NCI-H2171 treated with DMSO at 0.1 percent for 48 hours (cell line): ENCODE measurements around the gene ERBB4.

Experiments
- DNase-seq: peaks from one replicate; lab custom pipeline; 2025; lab: John Stamatoyannopoulos, UW

Gene ERBB4

DNA sequence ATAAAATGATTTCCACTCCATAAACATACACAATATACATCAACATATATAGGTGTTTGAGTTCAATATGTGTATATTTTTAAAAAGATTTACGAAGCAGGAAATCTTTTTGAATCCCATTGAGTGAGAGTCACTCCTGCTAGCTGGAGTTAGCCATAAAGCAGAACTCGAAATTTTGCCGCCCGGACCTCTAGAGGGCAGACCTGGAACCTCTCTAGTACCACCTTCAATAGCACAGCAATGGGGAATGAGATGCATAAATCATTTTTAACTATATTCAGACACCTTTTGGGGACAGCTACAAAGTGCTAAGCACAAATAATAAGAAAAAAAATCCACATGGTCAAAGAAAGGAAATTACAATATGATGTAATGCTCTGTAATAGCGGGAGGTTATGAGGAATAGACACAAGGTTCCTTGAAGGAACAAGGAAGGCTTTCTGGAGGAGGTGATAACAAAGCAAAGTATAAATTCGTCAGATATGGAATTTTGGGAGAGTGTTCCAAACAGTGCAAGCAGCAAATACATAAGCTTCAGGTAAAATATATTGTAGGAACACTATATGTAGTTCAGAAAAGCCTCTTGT lies 533.4 kb downstream of the ERBB4 start:
- peak; percentile 28 for DNase-seq

DNA sequence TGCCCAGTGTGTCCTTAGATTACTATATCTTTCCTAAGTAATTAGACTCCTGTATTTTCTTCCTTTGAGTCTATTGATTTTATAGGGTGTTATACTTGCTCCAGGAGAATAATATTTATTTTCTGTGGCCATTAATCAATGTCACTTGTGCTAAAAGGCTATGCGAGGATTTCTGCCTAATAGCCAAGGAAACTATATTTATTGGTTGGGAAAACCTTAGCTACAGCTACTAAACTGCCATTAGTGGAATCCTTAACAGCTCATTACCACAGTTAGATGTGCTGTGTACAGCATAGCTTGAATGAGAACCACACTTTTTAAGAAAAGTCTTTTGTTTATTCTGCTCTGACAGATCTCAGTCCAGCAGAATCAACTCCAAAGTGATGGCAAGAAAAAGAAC lies 537.3 kb downstream of the ERBB4 start:
- DNase-seq, result no peak

DNA sequence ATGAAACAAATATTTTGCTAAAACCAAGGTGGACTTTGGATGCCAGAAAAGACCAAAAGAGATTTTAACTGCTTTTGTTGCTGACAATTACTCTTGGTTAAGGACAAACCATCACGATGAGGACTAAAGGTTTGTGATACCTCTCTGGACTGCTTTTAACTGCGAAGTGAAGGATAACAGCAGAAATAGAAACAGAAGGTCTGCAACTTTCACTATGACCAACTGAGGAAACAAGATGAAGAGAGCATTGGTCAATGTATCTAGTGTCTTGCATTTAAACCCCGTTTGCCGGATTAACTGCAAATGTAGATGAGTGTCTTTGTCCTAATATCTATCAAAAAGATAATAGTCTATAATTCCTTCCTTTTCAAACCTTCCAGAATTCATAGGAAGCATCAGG lies 541.7 kb downstream of the ERBB4 start:
- DNase-seq, result no peak

DNA sequence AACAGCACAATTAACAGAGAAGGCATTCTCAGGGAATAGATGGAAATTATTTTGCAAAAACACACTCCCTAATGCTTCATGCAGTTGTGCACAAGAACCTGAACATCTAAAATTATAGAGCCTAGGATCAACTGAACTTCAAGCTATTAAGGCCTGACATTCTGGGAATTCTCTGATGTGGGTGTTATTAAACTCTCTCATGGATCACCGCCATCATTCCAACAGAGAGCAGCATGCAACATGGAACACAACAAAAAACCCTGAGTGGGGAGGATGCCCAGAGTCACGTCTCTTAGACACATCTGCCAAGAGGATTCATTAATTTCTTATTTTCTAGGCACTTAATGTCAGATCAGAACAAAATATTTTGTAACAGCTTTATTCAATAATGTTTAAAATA lies 543.8 kb downstream of the ERBB4 start:
- no peak for DNase-seq

DNA sequence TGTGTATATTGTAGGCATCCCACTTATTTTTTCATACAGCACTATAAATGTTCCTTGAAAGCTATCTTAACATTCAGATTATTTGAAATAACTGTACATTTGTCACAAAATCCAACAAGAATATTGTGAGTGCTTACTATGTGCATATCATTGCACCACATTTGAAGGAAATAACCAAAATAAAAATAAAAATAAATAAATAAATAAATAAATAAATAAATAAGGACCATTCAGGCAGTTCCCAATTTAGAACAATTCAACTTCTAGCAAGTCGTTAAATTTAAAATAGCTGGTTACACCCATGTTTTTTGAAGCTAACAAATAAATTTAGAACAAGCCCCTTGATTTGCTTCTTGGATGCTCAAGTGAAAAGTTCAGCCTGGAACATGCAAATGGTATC lies 548.3 kb downstream of the ERBB4 start:
- DNase-seq, result no peak

DNA sequence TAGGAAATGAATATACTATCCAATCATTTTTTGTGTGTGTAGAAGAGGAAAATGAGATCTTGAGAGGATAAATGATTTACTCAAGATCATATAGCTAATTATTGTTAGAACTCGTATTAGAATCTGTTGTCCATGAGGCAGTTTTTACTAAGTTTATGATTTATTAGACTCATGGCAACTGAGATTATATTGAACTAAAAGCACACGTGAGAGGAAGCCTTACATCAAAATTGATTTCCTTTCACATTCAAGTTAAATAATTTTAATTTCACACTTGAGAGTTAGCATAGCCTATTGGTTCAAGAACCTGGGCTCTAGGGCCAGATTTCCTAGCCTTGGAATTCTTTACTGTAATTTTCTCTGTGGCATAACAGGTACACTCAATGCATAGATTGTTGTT lies 552.3 kb downstream of the ERBB4 start:
- DNase-seq, result no peak

DNA sequence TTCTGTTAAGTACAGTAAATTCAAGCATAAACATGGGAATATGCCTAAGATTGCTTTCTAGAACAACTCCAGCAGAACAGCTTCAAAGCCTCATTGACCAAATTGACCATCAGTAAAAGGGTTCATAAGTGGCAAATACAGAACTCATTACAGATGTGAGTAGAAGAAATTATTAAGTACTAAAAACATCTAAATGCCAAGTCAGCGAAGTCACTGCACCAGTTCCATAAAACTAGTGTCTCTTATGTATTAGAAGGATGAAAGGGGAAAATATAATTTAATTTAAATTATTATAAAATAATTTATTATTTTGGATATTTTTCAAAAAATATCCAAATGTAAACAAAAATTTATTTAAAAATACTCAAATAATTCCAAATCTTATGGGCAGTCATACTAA lies 553.2 kb downstream of the ERBB4 start:
- DNase-seq, result no peak

DNA sequence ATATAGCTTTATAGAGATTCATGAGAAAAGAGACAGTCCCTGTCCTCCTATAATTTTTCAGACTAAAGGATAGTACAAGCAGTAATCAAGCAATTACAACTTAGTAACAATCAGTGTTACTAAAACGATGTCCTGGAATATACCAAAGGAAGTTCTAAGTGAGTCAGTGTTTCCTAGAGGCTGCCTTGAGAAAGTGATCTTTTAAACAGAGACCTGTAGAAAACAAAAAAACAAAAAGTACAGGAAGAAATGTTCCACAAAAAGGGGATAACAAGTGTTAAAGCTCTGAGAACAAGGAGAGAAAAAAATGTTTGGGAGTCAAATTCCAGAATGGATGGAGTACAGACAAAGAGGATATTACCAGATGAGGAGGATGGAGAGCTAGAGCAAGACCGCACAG lies 556.4 kb downstream of the ERBB4 start:
- no peak for DNase-seq

DNA sequence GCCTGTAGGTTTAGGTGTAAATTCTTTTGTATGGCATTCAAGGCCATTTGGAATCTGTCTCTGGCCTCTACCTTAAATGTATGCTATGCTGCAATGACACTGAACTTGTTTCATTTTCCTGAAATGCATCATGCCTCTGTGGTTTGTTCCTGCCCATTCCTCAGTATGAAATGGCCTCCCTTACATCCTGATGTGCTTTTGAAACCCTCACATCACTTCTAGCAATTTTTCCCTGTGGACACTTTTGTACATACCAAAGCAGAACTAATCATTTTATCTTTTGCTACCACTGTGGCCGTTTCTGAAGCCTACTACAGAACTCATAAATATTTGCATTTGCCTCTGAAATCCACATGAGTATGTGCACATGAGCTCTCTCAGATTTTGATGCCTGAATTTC lies 557.2 kb downstream of the ERBB4 start:
- no peak for DNase-seq

DNA sequence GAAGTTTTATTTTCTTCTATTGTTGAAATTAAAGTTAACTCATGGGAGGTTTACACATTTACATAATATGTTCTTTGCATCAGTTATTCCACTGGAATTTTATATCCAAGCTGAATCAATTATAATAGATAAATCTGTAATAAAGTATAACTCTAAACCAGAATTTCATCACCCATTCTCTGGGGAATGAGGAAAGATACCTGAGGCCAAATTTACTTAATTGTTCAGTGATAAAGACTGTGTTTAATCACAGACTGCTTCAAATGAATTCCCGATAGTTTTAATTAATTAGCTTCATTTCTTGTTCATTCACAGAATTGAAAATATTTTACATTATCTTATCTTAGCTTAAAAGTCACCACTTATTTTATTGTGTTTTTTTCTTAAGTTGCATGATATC lies 562.5 kb downstream of the ERBB4 start:
- DNase-seq, result no peak

DNA sequence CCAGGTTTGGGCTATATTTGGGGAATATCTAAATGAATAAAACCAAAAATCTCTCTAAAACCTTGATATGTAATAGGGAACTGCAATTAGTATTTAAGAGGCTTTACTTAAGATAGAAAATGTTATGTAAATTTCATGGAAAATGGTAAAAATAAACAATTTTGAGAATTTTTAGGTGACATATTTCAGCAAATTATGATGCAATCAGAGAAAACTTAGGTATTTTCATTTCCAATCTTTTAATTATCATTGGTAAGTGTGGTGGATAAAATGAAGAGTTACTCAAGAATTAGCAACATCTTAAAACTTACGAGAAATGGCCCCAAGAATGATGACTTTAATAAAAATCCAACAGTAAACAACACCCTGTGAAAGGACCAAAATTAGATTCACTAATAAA lies 571.4 kb downstream of the ERBB4 start:
- DNase-seq, result no peak

DNA sequence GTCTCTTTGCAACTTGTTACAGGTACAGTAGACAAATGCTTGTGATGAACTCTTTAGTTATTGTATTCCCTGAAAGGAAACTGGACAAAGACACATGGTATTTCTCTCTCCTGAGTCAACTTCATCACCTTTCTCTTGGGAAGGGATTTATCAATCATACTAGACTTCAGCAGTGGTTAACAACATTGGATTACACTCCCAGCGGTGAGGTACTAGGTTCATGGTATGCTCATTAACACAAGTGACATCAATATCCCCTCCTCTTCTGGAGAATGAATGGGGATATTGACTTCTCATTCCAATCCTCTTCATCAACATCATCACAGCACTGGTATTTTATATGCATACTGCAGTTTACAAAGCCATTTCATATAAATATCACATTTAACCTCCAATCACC lies 574.6 kb downstream of the ERBB4 start:
- DNase-seq, result no peak

DNA sequence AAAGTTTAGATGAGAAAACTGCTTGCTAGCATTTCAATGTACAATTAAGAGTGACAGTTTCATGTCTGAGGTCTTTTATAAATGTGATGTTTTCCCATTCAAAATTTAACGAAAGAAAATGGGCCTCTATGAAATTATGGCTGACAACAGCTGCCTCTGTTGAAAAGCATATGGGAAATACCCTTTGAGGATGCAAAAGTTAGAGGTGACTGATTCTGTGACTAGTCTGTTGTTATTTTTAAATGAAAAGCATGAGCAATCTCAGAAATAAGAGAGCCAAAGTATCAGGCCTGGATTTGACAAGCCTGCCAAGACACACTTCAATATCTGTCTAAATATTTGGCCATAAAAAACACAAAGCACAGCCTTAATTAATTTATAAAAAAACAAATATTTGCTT lies 580.8 kb downstream of the ERBB4 start:
- no peak for DNase-seq

DNA sequence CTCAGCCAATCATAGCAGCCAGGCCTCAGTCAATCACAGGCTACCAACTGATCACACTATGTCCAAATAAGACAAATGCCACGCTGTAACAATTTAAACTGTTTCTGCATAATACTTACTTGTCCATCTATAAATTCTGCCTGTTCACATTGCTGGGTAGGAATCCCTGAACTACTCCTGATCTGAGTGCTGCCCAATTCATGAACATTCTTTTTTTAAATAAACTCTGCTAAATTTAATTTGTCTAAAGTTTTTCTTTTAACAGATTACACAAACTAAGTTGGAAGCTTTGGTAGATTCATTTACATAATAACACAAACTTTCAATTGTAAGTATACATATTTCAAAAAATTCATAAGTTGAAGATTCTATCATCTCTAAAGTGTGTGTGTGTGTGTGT lies 583.0 kb downstream of the ERBB4 start:
- DNase-seq, result no peak

DNA sequence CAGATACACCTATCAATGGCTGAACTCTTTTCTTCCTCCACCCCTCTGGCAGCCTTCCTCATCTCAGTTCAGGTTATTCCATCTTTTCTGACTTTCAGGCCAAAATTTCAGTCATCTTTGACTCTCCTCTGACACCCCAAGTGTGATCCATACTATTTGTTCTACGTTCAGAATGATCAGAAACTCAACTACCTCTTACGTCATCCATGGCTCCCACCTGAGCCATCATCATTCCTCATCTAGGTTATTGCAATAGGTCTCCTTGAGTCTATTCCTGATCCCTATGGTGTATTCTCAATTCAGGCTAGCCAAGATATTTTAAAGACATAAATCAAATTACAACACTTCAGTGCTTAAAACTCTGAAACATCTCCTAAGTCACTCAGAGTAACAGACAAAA lies 589.7 kb downstream of the ERBB4 start:
- DNase-seq, result no peak

DNA sequence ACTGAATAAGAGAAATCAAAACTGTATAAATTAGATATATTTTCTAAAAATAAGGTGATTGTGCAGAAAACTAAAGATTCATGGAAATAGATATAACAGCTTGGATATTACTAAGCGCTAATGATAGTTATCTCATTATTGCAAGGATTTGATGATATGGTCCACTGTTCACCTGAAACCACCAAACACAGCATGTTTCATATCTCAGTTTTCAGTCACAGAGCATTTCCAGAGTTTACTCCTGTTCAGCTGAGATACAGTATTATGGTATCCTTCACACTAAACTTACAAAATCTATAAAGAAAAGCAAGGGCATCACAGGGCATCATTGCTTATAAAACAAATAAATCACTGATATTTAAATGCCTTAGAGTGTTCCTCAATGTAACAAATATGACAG lies 591.6 kb downstream of the ERBB4 start:
- DNase-seq, result no peak

DNA sequence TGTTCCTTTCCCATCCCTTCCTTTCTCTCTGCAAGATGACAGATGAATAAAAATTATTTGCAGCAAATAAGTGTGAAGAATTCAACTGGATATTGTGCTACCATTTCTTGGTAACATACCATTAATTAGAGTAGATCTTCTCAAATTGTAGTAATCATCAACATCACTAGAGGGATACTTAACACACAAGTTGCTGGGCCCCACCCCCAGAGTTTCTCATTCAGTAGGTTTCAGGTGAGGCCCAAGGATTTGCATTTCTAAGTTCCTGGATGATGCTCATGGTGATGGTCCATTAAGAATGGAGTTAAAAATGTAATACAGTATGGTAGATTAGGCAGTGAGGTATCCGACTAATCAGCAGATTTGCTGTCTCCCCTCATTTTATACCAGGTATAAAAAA lies 594.0 kb downstream of the ERBB4 start:
- no peak for DNase-seq

DNA sequence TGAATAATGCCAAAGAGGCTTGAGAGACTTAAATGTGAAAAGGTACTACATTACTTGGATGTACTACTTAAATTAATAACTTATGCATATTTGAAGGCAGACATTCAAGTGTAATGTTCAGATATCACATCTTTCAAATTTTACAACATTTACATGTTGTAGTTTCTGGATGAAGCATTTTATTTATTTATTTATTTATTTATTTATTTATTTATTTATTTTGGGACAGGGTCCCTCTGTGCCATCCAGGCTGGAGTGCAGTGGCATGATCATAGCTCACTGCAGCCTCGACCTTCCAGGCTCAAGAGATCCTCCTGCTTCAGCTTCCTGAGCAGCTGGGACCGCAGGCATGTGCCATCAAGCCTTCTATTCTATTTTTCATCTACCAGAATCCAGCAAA lies 596.4 kb downstream of the ERBB4 start:
- no peak for DNase-seq

DNA sequence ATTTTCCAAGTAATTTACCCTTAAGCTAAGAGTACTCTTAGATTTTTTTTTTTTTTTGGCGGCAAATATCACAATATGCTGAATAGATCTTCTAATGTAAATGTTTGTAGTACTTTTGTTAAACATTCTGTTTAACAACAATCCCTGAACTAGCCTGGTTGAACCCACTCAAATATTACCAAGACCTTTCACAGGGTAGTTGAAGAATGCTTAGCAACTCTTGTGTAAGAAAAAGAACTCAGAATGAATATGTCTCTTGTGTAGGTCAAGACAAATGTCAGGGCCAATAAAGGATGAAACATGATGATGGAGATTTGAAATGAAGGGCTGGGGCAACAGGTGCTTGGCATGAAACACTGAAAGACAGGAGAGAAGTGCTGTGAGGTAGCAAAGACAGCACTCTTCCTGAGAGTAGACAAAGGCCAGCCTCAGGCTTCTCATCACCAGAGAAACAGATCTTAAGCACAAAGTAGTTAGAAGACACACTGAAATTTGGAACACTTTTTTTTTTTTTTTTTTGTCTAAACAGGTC lies 597.3 kb downstream of the ERBB4 start:
- no peak for DNase-seq

DNA sequence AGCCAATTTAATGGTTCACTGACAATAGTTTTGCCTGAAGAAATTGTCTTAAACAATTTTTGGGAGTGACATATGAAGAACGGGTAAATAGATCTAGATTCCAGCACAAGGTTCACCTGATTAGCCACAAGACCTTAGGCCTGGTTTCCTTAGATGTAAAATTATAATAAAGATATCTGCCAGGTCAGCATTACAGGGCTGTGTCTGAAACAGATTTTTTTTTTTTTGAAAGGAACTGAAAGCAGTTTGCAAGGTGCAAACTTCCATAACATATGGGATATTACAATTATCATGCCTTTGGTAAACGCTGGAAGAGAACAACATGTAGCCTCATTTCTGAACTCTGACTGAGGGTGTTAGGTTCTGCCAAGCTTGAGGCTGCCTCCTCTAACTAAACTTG lies 599.4 kb downstream of the ERBB4 start:
- no peak for DNase-seq

DNA sequence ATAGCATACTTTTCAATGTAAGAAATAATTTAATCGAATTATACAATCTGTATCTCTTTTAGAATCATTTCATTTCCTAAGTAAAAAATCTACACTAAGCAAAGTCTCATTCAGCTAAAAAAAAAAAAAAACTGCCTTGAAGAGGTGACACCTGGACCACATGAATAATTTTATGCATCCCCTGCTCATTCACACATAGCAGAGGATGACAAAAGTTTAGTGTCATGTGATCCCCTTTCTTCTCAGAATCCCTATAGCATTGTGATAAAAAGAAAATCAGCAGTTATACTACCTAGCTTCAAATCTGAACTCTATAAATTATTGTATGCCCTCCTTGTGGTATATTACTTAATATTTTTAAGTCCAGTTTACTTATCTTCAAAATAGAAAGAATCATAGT lies 603.8 kb downstream of the ERBB4 start:
- no peak for DNase-seq

DNA sequence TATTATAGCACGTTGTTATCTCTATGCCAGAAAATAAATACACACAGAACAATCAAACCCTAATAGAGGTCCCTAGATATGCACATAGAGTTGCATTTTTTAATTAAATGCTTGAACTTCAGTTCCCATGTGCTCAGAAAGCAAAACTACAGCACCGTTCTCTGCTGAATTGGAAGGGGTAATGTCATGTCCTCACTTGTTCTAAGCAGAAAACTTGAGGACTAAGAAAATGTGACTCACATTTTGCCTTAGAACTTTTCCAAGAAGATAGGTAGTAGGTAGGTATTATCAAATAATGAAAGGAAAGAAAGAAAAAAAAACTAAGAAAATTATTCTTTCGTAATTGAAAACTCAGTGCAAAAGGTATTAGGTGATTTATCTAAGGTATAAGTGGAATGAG lies 607.3 kb downstream of the ERBB4 start:
- DNase-seq, result no peak

DNA sequence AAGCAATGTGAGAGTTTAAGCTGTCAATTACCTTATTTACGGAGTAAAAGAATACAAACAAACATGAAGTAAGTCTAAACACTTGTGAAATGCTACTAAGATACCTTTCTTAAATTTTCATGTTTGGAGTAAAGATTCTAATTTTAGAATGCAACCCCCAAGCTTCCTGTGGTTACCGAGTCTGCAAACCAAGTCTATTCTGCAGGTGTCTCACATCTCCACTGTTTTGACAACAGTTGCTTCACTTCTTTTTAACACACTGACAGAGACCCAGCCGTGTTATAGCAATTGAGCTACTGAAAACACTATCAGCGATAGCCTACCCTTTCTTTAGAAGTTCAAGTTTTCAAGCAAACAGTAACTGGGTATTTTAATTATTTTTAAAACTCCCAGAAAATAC lies 608.3 kb downstream of the ERBB4 start:
- DNase-seq, result no peak

DNA sequence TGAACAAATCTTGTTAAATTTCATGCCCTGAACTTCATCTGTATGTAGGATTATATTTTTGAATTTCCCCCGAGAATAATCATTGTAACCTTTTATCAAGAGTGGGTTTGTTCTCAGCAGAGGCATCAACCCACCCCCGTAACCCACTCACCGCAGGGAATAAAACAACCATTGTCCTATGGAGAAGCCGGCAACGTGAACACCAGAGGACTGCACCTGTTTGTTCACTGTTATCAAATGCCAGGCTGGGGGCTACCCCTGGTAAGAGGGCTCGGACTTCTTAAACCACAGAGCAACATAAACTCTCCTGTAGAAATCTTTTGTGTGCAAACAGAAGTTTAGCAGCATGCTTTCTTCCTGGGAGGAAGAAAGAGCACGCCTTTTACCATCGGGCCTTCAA lies 610.4 kb downstream of the ERBB4 start:
- no peak for DNase-seq

DNA sequence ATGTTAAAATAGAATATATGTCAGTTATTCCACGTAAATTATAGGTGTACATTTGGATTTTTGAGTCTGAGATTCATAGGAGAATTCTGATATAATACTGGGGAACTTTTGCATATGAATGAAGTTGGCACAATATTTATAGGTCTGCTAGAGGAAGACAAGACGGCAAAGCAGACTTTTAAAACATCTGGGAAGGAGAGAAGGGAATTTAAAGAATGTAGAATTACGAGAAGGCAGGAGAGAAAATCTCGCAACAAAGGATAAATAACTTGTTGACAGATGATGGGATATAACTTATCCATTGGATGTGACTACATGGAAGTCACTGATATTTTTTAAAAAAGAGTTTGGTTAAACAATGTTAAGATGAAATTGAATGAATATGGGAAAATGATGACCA lies 615.6 kb downstream of the ERBB4 start:
- no peak for DNase-seq
